Measurements from ENCODE around the gene KSR1. TPM values are rescaled to one million over a fixed set of nuclear protein-coding genes. Genes with fewer than 3 reads are reported as not detected.

Gene KSR1
- total RNA-seq, 4 donors from 2014 or later = 10.0 to 15.2 (median 13.9) TPM

DNA sequence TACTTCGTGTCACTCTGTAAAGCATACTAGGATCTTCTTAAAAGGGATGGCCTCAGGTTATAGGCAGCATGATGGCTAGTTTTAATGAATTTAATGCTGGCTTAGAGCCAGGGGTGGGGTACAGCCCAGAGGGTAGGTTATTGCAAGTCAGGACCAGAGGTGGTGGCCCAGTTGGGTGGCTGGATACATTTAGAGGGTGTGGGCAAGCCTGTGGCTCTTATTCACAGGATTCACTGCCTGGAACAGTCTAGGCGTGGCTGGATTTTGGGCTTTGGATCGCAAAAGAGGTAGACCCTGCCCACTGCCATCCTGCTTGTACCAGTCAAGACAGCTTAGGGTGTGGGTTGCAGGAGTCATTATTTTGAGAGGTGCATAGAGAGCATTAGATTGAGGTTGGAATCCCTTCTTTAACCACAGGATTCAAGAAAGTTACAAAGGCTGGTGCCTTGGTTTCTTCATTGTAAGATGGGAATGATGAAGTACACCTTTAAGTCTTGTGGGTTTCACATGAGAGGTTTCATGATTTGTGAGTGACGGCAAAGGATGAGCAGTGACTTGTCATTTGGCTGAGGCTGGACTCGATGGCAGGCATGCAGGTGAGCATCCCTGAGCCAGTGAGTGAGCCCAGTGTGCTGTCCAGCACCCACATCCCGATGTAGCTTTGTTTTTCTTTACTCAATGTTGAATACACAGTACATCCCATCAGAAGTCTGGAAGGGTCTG lies 85.2 kb downstream of the KSR1 start:
- WGBS, 2 donors (ENCODE audit: low coverage in 1 of 2) = 90 to 100% methylated on average over 4 of the region's 6 CpGs

DNA sequence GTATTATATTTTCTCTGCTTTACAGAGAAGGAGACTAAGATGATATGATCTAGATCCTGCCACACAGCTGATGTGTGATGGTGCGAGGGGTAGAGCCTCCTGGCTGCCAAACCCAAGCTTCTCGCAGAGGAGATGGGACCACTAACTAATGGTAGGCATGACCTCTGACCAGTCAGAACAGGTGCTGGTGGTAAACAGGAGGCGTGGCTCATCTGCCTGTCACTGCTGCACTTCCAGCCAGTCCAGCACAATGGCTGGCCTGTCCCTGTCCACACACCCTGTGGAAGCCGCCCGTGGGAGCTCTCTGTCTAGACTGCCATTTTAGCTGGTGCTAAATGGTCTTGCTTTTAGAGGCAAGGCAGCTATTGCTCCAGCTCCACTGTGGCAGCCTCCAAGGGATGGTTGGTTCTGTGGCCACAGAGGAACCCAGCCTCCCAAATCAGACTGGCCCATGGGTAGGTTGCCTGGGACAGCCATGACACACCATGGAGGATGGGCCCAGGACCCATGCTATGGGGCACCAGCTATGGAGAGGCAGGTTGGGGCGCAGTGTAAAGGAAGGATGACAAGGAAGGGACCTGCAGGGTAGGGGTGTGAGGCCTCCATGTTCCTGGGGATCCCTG lies 86.7 kb downstream of the KSR1 start:
- Histone ChIP-seq H3K9me3 (no peaks in the 10 kb centered on the region), H3K27me3 (no peaks in the 10 kb centered on the region), H3K4me3 (no peak overlapping the region), H3K4me1 (peaks cover 0 to 39% (median 7%) of the 10 kb centered on the region in 3 donors), H3K36me3 (no peaks in the 10 kb centered on the region), H3K27ac (no peak overlapping the region)
- WGBS, 2 donors (ENCODE audit: low coverage in 1 of 2) = 91 to 100% methylated on average over 1 to 3 of the region's 6 CpGs
- TF ChIP-seq EP300 (IDR thresholded peaks at IDR 0.05) = no peak
- TF ChIP-seq POLR2AphosphoS5 (IDR thresholded peaks at IDR 0.05) = no peak
- no peak for TF ChIP-seq POLR2A (IDR thresholded peaks at IDR 0.05)
- TF ChIP-seq, protein P1, sequence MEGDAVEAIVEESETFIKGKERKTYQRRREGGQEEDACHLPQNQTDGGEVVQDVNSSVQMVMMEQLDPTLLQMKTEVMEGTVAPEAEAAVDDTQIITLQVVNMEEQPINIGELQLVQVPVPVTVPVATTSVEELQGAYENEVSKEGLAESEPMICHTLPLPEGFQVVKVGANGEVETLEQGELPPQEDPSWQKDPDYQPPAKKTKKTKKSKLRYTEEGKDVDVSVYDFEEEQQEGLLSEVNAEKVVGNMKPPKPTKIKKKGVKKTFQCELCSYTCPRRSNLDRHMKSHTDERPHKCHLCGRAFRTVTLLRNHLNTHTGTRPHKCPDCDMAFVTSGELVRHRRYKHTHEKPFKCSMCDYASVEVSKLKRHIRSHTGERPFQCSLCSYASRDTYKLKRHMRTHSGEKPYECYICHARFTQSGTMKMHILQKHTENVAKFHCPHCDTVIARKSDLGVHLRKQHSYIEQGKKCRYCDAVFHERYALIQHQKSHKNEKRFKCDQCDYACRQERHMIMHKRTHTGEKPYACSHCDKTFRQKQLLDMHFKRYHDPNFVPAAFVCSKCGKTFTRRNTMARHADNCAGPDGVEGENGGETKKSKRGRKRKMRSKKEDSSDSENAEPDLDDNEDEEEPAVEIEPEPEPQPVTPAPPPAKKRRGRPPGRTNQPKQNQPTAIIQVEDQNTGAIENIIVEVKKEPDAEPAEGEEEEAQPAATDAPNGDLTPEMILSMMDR (IDR thresholded peaks at IDR 0.05) = no peak
- no peak for ATAC-seq

More for the DNA sequence above, 85.2 kb downstream of the KSR1 start:
- Histone ChIP-seq H3K27ac (peak overlapping the region in 2 of 4 donors; percentile 27 to 74), H3K27me3 (no peaks in the 10 kb centered on the region), H3K36me3 (no peaks in the 10 kb centered on the region), H3K9me3 (no peaks in the 10 kb centered on the region), H3K4me3 (no peak overlapping the region), H3K4me1 (peaks cover 0 to 39% (median 7%) of the 10 kb centered on the region in 3 donors)
- TF ChIP-seq EP300 (IDR thresholded peaks at IDR 0.05) = no peak
- TF ChIP-seq POLR2A (IDR thresholded peaks at IDR 0.05) = no peak
- TF ChIP-seq POLR2AphosphoS5 (IDR thresholded peaks at IDR 0.05) = no peak
- TF ChIP-seq, protein P1 (IDR thresholded peaks at IDR 0.05) = no peak
- no peak for ATAC-seq

DNA sequence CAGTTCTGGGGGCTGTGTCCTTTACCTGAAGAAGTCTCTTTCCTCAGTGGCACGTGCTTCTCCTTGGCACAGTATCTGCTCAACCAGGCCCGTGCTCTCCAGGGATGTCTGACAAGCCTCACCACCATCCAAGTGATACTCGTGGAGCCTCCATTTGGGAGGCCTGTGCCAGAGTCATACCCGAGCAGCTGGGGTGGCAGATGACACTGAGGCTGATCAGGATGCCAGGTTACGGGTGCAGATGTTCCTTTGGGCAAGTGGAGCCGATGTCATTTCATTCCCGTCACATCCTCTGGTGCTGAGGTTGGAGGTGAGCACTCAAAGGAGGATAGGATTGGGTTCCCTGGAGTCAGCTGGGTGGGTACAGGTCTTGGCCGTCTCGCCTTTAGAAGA lies 87.2 kb downstream of the KSR1 start:
- WGBS, 2 donors (ENCODE audit: low coverage in 1 of 2) = 93% methylated on average over 5 of the region's 9 CpGs; no CpG with 5 or more reads in 1 of the 2 donors
- Histone ChIP-seq H3K27me3 (no peaks in the 10 kb centered on the region), H3K27ac (no peak overlapping the region), H3K4me3 (no peak overlapping the region), H3K9me3 (no peaks in the 10 kb centered on the region), H3K4me1 (peaks cover 0 to 39% (median 7%) of the 10 kb centered on the region in 3 donors), H3K36me3 (no peaks in the 10 kb centered on the region)
- no peak for ATAC-seq
- no peak for TF ChIP-seq POLR2AphosphoS5 (IDR thresholded peaks at IDR 0.05)
- TF ChIP-seq, protein P1 (IDR thresholded peaks at IDR 0.05) = no peak
- no peak for TF ChIP-seq POLR2A (IDR thresholded peaks at IDR 0.05)
- no peak for TF ChIP-seq EP300 (IDR thresholded peaks at IDR 0.05)

DNA sequence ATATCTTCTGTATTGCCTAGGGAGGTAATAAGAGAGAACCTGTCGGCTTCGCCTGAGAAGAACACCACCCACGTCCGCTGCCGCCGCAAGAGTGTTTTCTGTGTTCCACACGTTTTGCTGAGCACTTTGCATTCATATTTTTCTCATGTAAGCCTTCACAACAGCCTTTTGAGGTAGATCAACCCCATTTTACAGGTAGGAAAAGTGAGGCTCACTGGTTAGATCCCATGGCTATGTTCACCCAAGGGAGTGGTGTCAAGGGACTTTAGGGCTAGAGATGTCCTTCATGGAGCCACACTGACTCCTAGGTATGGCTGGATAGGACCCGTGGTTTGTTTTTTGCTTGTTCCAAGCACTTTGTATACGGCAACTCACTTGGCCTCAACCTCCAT lies 87.7 kb downstream of the KSR1 start:
- no peaks in the 10 kb centered on the region for H3K27me3 ChIP-seq
- H3K9me3 ChIP-seq = no peaks in the 10 kb centered on the region
- H3K36me3 ChIP-seq = no peaks in the 10 kb centered on the region
- TF ChIP-seq EP300 (IDR thresholded peaks at IDR 0.05) = no peak
- no peak for TF ChIP-seq POLR2A (IDR thresholded peaks at IDR 0.05)
- TF ChIP-seq POLR2AphosphoS5 (IDR thresholded peaks at IDR 0.05) = no peak
- TF ChIP-seq, protein P1 (IDR thresholded peaks at IDR 0.05) = no peak
- no peak for ATAC-seq
- 83 to 95% methylated on average over 3 to 8 of the region's 9 CpGs for WGBS, 2 donors (ENCODE audit: low coverage in 1 of 2)
- peaks cover 0 to 36% (median 7%) of the 10 kb centered on the region in 3 donors for H3K4me1 ChIP-seq
- H3K4me3 ChIP-seq = no peak overlapping the region
- no peak overlapping the region for H3K27ac ChIP-seq
